Stimulated activated CD8-positive, alpha-beta memory T cell treated with anti-CD3 and anti-CD28 coated beads, Interleukin-15, amount 100 ng/mL, for 24 hours (primary cell): ENCODE data around the gene ABCC3.
"Not testable (repeated sequence)": the region's sequence is repeated elsewhere in the genome, so short reads cannot be mapped to it uniquely, and the experiment has no call there.

Experiments used
- DNase-seq: peaks from one replicate; pipeline ENCODE4 v3.0.0-alpha.2; 2020; ENCODE audit warnings: low read depth

The ABCC3 gene

GRCh38 chr17:50707289-50708049 lies 72.8 kb downstream of the ABCC3 start, which contains the start of gene ANKRD40:
Gene ANKRD40, minus strand, starts transcription at chr17:50707914. Its CDS starts 260 bp downstream, at chr17:50707654.
- DNase-seq = peak; percentile 86

DNA sequence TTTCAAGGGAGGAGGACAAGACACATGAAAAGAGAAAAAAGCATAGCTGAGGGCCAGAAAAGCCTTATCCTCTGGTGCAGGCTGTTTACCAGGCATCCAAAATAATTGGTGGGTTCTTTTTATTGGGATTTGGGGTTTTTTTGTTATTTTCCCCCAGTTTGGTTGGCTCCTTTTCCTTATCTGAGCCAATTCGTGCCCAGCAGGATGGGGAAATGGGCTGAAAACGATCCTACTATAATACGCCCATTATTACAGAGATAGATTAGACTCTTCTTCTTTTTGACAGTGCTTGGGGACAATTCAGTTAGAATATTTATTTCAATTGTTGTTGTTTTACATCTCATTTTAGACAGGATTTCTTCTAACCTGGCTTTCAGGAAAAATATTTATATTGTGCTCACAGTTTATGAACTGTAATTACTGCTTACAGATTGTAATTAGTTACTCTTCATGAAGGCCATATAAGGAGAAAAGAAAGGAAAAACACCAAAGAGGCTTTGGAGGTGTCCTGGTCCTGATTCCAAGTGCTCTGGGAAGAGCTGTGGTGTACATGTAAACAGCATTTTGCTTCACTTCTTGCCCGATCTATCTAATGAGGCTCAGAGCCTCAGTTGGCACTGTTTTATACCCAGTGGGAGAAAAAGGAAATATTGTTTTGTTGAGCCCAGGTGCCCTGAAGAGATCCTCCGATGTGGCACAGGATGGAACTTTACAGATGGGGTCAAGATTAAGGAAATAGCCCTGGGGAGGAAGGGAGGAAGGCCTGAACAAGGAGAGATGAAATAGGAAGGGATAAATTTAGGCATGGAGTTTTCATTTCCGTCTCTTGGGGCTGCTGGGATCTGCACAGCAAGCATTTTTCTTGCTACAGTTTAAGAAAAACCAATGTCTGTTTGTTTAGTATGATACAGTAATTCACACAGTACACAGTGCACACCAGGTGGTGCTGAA lies 73.6 kb downstream of the ABCC3 start:
- DNase-seq = no peak

GRCh38 chr17:50709053-50709452 lies 74.4 kb downstream of the ABCC3 start:
- not testable (repeated sequence) for DNase-seq

DNA sequence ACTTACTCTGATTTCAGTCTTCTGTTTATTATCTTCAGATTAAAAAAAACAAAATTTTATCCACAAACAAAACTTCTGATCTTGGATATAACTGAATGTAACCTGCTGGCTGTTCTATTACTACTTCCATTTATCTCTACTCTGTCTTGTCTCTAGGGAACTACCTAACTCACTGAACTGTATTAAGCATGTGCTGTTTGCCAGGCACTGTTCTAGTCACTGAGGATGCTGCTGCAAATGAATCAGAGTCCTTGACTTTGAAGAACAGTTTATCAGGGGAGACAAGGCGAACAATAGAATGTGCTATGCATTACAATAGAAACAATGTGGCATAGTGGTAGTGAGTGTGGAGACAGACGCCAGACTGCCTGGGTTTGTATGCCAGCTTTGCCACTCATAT lies 75.3 kb downstream of the ABCC3 start:
- DNase-seq = no peak

GRCh38 chr17:50710650-50711049 lies 76.0 kb downstream of the ABCC3 start:
- DNase-seq = no peak

DNA sequence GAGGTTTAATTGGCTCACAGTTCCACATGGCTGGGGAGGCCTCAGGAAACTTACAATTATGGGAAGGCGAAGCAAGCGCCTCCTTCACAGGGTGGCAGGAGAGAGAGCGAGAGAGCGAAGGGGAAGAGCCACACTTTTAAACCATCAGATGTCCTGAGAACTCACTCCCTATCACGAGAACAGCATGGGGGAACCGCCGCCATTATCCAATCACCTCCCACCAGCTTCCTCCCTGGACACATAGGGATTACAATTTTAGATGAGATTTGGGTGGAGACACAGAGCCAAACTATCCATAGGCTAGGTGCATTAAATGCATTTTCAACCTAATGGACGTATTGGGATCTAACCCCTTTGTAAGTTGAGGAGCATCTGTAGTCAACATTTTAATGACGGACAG lies 78.0 kb downstream of the ABCC3 start:
- DNase-seq = no peak

DNA sequence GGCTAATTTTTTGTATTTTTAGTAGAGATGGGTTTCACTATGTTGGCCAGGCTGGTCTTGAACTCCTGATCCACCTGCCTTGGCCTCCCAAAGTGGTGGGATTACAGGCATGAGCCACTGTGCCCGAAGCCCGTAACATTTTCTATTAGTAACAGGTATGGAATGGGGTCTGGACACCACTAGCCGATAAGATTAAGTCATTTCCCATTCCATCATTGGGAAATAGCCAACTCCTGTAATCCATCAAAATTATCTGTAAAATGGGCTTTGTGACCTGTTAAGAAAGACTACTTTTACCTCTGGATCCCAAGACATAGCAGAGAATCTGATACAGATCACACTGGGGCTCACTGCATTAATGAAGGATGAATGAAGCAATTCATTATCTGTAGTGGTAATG lies 80.8 kb downstream of the ABCC3 start:
- DNase-seq = no peak

- DNase-seq = peak; percentile 87
Measured at GRCh38 chr17:50719144-50719923, 84.7 kb downstream of the ABCC3 start, which contains the start of gene LUC7L3. Gene LUC7L3, plus strand, starts transcription at chr17:50719603. Its CDS starts 130 bp downstream, at chr17:50719733.

GRCh38 chr17:50719924-50720794 lies 85.5 kb downstream of the ABCC3 start:
- DNase-seq = peak; percentile 22

DNA sequence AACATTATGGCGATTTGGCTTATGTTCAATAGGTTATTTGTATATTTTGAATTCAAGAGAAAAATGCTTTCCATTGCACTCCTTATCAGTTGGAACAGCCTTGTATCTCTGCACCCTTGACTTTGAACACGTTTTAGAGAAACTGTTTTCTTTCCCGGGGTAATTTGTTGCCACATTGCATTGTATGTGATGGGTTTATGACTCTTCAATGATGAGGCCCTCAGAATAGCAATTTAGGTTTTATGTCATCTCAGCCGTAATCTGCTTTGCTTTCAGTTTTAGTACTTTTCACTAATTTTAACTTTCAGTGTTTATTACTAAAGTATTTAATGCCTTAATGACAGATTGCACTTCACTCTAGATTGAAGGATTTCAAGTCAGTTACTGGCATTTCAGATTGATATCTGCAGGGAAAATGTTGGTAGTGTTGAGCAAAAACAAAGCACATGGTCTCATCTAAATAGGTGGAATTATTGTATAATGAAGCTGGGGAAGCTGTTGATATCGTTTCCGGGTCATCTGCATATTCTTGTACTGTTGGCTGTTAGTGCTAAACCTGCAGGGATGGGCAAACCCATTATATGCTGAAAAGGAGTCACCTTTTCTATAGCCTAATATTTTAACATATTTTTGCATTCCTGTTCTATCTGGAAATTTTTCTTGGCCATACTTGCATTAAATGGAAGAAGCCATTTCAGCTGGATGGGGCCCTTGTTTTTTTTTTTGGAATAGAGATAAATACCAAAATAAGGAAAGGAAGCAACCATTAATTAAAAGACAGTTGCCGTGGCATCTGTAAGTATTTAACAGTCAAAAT lies 86.7 kb downstream of the ABCC3 start:
- DNase-seq = no peak

DNA sequence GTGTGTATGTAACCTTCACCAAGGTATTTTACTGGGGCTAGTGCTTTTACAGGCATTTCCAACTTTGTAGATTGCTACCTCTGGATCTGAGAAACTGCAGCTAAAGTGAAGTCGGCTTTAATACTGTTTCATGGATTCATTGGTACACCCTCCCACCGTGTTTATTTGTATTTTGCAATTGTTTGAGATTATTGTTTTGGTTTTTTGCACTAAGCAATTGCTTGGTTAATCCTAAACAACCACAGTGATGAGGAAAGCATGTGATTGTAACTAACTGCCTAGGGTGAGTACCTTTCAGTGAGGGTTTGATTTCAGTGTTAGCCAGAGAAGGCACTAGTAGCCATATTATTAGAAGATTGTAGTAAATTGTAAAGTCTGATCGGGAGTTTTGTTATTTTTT lies 88.1 kb downstream of the ABCC3 start:
- no peak for DNase-seq

GRCh38 chr17:50724622-50725021 lies 89.9 kb downstream of the ABCC3 start:
- not testable (repeated sequence) for DNase-seq

DNA sequence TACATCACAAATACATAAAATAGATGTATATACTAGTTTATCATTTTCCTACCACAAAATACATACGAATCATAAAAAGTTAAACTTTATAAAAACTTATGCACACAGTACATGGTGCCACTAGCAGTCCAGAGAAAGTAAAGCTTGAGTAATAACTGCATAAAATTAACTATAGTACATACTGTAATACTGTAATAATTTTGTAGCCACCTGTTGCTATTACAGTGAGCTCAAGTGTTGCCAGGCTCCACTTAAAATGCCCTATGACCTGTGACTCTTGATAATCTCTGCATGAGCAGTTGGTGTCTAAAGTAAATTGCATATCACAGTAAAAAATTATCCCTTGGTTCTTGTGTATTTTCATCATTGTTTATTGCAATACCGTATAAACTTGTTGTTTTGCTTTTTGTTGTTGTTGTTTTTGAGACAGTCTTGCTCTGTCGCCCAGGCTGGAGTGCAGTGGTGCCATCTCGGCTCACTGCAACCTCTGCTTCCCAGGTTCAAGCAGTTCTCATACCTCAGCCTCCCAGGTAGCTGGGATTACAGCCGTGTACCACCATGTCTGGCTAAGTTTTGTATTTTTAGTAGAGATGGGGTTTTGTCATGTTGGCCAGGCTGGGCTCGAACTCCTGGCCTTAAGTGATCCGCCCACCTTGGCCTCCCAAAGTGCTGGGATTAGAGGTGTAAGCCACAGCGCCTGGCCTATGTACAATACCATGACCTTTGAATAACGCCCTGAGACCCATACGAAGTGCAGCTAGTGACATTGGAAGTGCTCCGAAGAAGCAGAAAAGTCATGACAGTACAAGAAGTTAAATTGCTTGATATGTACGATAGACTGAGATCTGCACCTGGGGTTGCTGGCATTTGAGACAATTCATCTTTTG lies 91.3 kb downstream of the ABCC3 start:
- DNase-seq = no peak

- DNase-seq = no peak
Measured at GRCh38 chr17:50728112-50728429, 93.4 kb downstream of the ABCC3 start.

- DNase-seq = no peak
Measured at GRCh38 chr17:50728881-50729765, 94.4 kb downstream of the ABCC3 start.

DNA sequence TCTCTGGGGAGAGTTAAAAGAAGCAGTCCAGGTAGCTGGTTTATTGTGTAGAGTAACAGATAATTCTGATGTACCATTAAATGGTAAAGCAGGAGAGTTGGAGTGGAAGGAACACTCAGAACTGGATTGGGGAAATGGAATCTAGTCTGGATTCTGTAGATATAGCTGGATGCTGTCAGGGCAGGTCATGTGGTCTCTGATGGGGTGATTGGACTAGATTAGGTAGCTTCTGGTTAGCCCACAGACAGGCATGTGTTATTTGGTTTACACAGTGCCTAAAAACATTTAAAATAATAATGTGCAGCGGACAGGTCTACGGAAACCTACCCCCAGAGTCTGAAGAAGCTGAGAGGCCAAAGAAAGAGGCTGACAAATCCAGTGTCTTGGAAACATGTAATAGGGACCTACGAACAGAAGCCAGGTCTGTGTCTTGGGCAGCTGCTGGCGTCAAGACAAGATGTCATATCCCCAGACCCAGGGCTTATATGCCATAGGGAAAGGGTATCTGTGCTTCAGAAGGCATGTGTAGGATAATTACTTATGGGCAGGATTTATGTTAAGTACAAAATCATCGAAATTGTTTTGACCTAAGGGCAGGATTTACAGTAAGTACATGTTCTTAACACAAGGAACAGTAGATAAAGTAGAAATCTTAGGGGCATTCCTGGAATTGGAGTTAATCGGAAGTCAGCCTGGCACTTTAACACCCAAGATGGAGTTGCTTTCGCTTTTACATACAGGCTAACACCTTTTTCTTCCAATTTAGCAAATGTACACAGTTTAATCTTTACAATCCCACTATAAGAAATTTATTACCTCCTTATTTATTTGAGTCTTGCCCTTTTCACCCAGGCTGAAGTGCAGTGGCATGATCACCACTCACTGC lies 97.1 kb downstream of the ABCC3 start:
- no peak for DNase-seq

DNA sequence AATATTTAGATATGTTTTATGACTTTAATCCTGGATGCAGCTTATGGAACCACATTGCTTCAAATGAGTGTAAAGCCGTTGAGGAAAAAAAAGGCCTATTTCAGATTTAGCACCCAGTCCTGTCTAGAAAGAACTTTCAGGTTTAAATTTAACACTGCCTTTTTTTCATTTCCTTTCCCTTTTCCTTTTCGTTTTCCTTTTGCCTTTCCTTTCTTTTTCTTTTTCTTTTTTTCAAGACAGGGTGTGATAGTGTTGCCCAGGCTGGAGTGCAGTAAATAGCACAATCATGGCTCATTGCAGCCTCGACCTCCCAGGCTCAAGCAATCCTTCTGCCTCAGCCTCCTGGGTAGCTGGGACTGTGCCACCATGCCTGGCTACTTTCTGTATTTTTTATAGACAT lies 100.6 kb downstream of the ABCC3 start:
- DNase-seq = no peak
